ENCODE data around the gene ZCWPW1.

GRCh38 chr7:100419660-100420226, 8.8 kb downstream of the ZCWPW1 start:
- TF ChIP-seq CTCF (IDR thresholded peaks at IDR 0.05) (no peak), POLR2A (IDR thresholded peaks at IDR 0.05) (no peak)
